NCI-H2029 treated with DMSO at 0.1 percent for 48 hours (cell line): Measurements from ENCODE around the gene AHCYL2.
"Not testable (repeated sequence)": the region's sequence is repeated elsewhere in the genome, so short reads cannot be mapped to it uniquely, and the experiment has no call there.

Experiments used
- DNase-seq: peaks from one replicate; lab custom pipeline; 2025; lab: John Stamatoyannopoulos, UW

The AHCYL2 gene

GRCh38 chr7:129351320-129351719 lies 126.5 kb downstream of the AHCYL2 start:
- no peak for DNase-seq

GRCh38 chr7:129353104-129353503 lies 128.3 kb downstream of the AHCYL2 start:
- not testable (repeated sequence) for DNase-seq

DNA sequence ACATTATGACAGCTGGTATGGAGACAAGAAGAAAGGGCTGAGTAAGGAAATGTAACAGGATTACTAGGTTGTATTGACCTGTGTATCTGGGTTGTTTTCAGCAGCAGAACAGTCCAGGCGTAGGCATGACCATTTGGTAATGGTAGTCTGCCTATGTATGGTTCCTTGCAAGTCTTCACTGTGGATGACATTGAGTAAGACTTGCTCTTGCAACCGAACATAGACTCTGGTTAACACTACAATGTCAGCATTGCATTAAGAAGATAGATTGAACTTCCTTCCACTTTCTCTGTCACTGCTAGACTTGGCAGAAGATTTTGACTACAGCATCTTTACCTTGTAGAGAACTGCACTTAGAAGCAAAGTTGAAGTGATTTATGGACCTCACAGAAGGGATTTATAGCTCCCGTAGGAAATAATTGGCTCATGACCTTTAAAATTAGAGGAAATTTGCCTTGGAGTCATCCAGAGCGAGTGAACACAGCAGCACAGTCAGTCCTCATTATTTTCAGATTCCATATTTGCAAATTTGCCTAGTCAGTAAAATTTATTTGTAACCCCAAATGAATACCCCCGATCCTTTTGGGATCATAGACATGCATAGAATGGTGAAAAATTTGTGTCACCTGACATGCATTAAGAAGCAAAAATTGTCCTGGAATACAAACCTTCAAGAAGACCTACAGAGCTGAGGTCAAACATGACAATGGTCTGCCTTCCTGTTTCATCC lies 129.8 kb downstream of the AHCYL2 start:
- DNase-seq = no peak

- DNase-seq = no peak
Observed at GRCh38 chr7:129356176-129356575, 131.3 kb downstream of the AHCYL2 start.

GRCh38 chr7:129359176-129359575 lies 134.3 kb downstream of the AHCYL2 start:
- DNase-seq = no peak

DNA sequence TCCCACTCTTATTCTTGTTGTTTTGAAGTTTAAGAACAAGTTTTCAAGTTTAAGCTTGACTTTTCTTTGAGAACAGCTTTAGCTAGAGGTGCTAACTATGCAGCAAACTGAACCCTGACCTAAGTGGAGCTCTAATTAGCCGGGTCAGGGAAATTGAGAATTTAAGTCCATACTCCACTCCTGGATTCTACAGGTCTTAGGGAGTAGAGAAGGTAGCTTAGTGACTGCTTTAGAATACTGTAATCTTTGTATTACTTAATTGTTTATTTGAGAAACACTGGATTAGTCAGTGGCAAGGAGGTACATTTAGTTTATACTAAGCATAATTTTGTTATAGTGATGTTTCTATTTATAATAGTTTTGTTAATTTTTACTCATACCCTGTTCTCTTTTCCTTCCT lies 134.8 kb downstream of the AHCYL2 start:
- DNase-seq = no peak

- DNase-seq = no peak
Observed at GRCh38 chr7:129361771-129362170, 136.9 kb downstream of the AHCYL2 start.

DNA sequence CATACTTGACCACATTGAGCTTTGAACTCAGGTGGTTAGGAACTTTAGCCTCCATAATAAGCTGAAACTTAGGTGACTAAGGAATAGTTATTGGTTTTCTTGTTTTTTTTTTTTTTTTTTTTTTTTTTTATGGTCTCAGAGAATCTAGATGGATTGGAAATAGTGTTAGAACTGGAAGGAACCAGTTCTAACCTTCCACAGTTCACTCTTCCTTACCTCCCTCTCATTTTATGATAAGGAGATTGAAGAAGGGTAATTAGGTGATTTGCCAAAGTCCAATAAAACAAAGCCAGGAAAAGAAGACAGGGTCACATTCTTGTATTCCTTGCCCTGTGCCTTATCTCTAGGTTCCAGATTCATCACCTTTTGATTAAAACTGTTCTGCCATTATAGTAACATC lies 137.7 kb downstream of the AHCYL2 start:
- DNase-seq = no peak

- no peak for DNase-seq
Observed at GRCh38 chr7:129367349-129367699, 142.5 kb downstream of the AHCYL2 start.

DNA sequence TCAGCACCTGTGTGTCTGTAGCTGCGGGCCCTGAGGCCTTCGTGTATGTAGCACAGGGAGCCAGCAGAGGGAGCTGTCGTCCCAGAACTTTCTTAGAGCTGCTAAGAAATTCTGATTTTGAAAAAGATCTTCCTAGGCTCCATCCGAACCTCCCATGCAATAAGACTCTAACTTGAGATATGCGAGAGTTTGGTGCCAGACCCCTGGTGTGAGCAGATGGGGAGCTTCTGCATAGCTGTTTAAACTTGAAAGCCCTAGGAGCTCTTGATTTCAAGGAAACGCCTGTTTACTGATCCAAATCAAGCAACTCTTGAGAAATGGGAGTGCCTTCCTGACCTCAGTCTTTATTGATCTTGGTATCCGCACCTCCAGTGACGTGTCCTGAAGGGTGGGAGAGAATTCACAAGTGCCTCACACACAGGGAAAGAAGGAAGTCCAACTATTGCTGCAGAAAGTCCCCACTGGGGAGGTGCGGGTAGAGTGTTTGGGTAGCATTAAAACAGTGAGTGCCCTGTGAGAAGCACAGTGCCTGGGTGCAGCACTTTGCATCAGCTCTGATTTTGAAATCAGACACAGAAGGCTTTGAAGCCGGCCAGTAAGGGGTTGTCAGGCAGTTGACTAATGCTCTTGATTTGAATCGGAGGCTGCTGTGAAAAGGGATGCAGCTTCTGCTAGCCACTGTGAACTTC lies 143.0 kb downstream of the AHCYL2 start:
- DNase-seq = peak; percentile 56

DNA sequence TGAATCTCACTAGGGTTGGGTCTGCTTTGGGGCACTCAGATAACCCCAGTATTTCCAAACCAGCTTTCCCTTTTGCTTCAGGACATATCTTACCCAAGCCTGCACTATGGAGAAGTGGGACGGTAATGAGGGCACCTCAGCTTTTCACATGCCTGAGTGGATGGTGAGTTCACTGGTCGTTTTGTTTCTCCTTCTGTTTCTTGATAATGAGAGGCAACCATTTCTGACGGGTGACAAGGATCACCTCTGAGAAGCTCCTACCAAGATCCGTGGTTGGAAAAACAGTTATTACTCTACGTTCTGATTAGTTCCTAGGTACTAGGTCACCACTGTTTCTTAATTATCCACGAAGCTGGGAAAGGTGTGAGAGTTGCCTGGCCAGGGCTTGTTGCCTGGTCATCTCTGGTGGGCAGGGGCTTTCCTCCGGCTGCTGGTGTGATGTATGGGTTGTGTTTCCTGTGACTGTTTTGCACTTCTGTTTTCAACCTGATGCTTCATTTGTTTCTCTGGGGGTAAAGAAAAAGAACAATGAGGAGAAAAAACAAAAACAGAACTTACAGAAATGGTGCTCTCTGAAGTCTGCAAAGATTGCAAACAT lies 143.7 kb downstream of the AHCYL2 start:
- DNase-seq = no peak

GRCh38 chr7:129369447-129369846 lies 144.6 kb downstream of the AHCYL2 start:
- not testable (repeated sequence) for DNase-seq

GRCh38 chr7:129370812-129371211 lies 146.0 kb downstream of the AHCYL2 start:
- no peak for DNase-seq

DNA sequence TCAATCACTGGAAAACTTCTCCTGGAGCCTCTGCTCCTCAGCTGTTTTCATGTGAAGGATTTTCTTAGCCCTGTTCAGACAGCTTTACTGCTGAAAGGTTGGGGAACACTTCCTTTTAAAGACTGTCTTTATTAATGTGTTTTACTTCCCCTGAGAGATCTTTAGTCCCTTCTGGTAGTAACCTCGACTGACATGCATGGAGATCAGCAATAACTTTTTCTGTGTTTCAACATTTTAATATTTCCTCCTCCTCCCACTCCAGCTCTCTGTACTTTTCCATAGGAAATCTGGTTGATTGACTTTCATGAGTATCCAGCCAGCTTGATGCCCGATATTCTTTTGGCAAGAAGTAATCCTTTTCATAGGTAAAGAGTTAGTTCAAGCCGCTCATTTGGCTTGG lies 146.7 kb downstream of the AHCYL2 start:
- DNase-seq = no peak

GRCh38 chr7:129373651-129374428 lies 149.0 kb downstream of the AHCYL2 start:
- DNase-seq = no peak

DNA sequence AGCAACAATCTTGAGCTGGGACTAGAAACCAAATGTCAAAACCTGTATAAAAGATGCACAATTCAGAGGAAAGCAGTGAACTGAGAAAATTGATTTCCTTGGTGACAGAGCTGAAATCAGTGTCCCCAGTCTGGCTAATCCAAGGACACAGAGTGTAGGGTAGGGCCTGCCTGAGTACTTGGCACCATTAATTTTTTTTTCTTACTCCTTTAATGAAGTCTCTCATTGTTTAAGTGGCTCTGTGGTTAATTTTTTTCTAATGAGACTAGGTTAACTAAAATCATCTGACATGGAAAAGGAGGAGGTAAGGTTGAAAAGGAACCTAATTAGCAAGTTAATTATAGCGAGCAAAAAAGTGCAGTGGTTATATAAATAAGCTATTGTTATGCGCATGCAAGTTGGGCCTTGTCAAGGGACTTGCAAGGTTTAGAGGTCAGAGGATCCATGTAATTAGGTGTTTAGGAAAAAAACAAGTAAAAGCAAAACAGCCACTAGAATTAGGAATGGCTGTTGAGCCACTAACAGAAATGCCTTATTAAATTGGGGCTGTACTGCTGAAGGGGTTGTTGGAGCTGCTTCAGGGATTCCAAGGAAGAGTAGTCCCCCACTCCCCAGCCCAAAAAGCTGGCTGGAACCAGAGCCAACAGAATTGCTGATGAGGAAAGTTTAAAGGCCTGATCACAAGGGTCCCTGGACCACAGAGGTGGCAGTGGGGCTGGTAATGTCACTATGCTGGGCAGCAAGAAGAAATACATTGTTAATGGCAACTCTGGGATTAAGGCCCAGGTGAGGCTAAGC lies 150.5 kb downstream of the AHCYL2 start:
- no peak for DNase-seq

DNA sequence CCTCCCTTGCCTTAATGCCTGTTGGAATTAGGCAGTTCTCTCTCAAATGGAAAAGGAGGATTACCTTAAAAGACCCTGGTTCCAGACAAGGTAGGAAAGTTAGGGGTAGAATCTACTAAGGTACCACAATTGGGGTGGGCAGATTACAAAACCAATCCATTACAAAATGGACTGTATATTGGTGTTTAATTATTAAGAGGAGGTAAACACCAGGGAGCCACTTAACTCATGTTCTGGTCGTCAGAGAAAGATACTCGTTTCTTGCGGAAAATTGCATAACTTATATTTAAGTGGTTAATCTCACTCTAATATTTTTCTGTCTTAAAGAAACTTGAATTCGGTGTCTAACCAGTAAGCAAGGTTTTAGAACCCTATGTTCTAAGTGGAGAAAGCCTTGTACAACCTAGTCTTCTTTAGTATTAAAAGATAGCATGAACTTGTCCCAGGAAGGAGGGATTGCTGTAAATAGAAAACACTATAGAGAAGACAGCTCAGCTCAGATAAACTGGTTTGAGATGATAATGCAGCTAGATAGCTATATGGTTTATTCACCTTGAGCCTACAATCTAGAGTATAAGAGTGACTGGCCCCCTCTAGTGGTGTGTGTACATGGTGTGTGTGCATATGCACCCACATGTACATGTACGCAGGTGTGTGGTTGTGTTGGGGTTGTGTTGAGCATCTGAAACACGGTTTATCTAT lies 151.4 kb downstream of the AHCYL2 start:
- no peak for DNase-seq

DNA sequence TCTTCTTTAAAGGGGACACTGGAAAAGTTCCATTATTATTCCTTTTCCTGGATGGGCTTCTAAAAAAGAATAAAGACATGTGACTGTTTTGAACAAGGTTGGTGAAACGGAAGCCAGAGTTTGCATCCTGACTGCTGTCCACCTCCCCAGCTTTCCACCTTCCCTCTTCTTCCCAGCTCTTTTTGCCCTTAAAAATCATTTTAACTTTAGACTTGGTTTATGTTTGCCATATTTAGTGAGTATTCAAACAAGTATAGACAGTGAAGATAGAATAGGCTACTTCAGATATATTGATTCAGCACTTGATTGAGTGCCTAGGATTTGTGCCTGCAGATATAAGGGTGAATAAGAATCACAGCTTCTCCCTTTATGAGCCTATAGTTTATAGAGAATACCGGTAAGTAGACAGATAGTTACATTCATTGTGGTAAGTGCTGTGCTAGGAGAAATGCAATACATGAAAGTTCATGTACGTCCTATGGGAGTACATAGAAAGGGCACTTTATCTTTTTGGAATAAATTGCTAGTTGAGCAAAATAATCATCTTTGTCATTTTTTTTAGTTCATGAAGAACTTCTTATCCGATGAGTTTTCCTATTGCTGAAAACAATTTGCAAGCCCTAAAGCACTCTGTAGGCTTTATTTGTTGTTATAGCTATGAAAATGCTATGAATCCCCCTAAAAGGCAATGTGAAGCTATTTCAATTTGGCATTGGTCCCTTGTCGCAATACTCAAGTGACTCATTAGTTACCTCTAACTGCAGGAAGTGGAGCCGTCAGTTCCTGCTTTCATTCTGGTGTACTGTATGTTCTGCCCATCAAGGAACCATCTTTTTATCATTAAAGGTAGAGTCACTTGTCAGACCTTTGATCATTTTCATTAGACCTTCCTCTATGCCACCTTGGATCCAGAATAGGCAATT lies 152.2 kb downstream of the AHCYL2 start:
- no peak for DNase-seq

DNA sequence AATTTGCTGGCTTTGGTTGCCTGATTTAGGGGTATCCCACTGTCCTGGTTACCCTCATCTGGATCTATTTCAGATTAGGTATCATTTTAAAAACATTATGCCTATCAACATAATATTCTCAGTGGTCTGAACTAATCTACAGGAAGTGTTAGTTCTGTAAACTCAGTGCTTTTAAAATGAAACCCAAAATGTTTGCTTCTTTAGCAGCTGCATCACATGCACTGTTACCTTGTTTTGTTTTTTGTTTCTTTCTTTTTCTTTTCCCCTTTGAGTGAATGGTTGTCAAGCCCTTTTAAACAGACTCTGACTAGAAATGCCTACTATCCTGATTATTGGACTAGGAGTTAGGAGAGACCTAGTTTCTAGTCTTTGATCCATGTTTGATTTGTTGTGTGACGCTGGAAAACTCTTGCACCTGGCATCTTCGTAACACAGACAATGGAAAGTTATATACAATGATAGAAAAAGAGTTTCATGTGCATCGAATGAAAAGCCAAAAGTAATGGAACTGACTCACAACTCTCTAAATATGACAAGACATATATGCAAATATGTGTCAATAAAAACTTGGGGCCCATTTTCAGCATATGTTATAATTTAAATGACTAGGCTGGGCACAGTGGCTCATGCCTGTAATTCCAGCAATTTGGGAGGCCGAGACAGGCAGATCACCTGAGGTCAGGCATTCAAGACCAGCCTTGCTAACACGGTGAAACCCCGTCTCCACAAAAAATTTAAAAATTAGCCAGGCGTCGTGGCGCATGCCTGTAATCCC lies 157.1 kb downstream of the AHCYL2 start:
- no peak for DNase-seq
